ENCODE data around the gene CHPF.
A peak's percentile ranks its signal among the peaks of the same experiment; 100 is the strongest.

Gene CHPF

DNA sequence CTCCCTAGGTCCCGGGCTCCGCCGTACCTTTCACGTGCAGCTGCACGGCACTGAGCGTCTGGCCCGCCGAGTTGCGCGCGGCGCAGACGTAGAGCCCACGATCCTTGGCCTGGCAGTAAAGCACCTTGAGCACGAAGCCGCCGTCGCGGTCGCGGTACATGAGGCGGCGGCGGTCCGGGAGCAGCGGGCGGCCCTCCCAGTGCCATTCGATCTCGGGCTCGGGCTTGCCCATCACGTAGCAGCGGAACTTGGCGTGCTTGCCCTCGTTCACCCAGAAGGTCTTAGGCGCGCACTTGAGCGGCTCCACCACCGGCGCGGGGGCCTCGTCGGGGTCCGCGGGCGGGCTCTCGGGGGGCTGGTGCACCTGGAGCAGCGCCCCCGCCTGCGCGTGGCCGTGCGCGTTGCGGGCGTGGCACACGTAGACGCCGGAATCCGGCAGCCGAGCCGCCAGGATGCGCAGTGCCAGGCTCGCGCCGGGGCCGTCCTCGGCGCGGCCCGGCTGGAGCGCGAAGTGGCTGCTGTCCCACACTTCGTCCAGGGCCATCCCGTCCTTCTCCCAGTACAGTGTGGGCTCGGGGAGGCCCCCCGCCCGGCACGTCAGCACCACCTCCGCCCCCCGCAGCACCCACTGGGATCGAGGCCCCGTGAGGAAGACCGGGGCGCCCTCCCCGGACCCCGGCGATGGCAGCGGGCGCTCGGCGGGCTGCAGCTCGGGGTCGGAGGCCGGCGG, 26.8 kb upstream of the CHPF start:
- in situ Hi-C loops (cut with HindIII; ENCODE audit: low pct_ligation_motif_present, low pct_unique_long_range_greater_than_20kb, low sequenced_read_pairs), result no loop called here
- DNase-seq, result peak; percentile 45

DNA sequence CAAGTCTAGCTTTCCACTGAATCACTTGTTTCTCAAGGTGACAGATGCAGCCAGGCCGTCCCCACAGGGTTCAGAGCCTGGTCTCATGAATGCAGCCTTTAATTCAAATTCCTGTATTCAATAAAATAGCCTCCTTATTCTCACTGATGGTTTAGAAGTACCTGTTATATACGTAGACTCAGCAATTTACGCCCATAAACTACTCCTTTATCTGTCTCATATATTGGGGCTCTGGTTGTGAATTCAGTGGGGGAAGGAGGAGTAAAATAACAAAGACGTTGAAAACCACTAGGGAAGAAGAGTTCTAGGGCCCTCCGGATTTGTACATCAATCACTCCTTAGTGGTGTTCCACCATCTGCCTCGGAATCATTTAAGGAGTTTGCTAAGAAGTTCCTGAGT, 26.0 kb upstream of the CHPF start:
- in situ Hi-C loops (cut with HindIII; ENCODE audit: low pct_ligation_motif_present, low pct_unique_long_range_greater_than_20kb, low sequenced_read_pairs), result no loop called here
- DNase-seq, result no peak

DNA sequence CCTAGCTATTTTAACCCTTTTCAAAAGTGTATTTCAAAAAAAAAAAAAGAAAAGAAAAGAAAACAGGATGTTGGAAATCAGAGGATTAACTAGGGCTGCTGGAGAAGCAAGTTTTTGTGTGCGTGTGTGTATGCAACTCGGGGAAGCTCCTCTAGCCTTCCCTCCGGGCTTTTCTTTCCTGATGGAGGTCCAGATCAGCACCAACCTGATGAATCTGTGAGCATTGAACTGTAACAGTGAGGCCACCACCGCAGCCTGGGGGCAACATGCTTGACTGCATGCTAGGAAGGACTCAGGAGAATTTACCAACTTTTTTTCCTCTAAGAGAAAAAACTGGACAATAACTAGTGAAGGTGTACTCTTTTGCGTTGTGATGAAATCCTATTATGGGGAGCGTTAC, 25.4 kb upstream of the CHPF start:
- in situ Hi-C loops (cut with HindIII; ENCODE audit: low pct_ligation_motif_present, low pct_unique_long_range_greater_than_20kb, low sequenced_read_pairs), result no loop called here
- no peak for DNase-seq

DNA sequence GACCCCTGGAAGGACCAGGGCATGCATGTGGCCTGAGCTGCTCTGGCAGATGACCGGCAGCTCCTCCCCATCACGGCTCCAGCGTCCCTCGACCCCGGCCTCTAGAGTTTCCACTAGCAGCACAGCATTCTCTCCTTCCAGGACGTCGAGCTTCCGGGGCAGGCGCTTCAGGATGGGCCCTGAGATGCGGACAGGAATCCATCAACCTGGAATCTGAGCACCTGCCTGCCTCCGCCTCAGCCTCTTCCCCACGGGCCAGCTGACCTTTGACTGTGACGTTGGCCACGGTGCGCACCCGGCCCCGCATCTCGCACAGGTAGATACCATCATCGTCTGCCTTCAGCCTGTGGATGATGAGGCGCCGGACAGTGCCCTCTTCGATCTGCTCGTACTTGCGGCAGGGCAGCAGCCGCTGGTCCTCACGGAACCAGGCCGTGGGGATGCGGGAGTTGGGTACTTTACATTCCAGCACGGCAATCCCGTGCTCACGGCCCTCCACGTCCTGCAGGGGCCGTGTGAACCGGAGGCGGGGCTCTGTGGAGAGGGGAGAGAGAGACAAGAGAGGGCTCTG, 24.3 kb upstream of the CHPF start:
- in situ Hi-C loops (cut with HindIII; ENCODE audit: low pct_ligation_motif_present, low pct_unique_long_range_greater_than_20kb, low sequenced_read_pairs), result no loop called here
- DNase-seq, result no peak

DNA sequence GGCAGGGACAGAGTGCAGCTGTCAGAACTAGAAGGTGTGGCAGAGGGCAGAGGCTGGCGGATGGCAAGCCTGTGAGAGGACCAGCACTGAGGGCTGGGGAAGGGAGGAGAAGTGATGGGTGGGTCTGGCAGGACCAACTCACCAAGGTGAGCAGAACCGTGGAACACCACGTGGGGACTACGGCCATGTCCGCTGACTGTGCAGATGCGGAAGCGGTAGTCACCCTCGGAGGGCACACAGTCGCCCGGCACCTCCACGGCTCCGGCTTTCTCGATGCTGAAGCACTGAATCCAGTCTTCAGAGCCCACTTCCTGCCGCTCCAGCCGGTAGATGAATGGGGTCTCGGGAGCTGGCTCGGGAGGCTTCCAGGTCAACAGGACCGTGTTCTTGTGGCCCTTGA, 23.5 kb upstream of the CHPF start:
- DNase-seq, result no peak
- in situ Hi-C loops (cut with HindIII; ENCODE audit: low pct_ligation_motif_present, low pct_unique_long_range_greater_than_20kb, low sequenced_read_pairs), result no loop called here

DNA sequence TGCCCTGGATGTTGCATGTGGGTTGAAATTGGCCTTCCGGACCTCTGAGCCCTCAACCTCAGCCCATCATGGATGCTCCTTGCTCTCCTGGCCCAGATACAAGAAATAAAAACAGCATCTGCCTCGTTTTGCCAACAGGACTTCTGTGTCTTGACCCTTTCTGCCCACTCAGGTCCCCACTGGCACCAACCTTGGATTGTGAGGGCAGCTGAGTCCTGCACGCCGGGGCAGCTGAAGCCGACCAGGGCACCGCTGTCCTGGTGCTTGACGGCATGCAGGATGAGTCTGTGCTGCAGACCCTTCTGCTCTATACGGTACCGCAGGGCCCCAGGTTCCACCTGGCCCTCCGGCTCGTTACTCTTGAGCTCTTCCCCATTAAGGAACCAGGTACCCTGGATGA, 23.0 kb upstream of the CHPF start:
- in situ Hi-C loops (cut with HindIII; ENCODE audit: low pct_ligation_motif_present, low pct_unique_long_range_greater_than_20kb, low sequenced_read_pairs), result no loop called here
- DNase-seq, result no peak

DNA sequence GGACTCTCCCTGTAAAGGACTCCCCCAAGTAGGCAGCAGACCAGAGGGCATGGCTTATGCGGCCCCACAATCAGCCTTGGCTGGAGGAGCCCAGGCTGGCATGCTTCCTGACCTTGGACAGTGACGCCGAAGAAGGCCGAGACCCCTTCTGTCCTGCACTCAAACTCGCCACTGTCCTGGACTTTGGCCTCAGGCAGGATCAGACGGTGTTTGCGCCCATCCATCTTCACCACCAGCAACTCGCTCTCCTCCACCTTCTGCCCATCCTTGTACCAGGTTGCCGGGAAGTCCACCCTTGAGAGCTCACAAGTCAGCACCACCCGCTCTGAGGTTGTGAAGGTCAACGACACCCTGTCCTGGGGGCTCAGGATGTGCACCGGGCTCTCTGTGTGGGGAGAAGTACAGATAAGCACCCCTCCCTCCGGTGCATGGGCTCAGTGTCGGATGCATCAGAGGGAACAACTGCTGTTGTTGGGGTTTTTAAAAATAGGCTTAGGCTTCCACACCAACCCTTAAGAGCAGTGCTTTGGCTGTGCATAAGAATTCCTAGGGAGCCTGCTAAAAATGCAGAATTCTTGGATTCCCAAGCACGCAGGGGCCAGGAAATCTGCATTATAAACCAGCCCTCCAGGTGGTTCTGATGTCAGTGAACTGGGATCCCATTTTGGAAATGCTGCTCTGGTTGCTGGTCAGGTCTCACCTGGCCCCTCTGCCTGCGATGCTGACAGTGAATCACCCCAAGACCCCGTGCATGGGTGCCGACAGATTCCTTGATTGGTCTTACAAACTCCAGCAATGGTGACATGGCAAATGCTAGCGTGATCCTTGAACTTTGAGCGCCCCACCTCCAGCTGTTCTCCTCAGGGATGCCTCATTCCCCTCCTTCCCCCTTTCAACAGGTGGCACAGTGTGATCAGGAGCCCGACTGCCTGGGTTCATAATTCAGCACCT, 21.8 kb upstream of the CHPF start:
- in situ Hi-C loops (cut with HindIII; ENCODE audit: low pct_ligation_motif_present, low pct_unique_long_range_greater_than_20kb, low sequenced_read_pairs), result no loop called here
- DNase-seq, result no peak

DNA sequence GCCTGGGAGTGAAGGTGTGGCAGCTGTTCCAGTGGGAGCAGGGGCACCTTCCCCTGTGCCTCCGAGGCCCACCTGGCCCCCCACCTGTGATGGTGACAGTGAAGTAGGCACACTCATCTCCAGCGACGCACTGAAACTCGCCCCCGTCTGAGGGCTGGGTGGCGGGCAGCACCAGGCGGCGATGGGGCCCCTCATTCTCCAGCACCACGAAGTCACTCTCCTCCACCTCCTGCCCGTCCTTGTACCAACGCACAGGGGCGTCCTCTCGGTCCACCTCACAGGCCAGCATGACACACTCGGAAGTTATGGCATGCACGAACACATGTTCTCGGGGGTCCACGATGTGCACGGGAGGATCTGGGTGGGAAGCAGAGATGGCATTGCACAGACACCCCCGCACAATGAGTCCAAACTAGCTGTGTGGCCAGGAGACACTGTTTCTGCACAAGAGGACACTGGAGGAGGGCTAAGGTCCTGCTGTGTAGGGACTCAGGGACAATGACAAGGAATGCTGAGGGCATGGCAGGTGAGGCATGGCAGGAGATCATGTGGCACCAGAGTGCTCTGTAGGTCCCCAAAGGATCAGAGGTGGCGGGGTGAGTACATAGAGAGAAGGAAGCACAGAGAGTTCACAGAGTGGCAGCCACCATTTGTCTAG, 19.8 kb upstream of the CHPF start:
- DNase-seq, result no peak
- in situ Hi-C loops (cut with HindIII; ENCODE audit: low pct_ligation_motif_present, low pct_unique_long_range_greater_than_20kb, low sequenced_read_pairs), result no loop called here

DNA sequence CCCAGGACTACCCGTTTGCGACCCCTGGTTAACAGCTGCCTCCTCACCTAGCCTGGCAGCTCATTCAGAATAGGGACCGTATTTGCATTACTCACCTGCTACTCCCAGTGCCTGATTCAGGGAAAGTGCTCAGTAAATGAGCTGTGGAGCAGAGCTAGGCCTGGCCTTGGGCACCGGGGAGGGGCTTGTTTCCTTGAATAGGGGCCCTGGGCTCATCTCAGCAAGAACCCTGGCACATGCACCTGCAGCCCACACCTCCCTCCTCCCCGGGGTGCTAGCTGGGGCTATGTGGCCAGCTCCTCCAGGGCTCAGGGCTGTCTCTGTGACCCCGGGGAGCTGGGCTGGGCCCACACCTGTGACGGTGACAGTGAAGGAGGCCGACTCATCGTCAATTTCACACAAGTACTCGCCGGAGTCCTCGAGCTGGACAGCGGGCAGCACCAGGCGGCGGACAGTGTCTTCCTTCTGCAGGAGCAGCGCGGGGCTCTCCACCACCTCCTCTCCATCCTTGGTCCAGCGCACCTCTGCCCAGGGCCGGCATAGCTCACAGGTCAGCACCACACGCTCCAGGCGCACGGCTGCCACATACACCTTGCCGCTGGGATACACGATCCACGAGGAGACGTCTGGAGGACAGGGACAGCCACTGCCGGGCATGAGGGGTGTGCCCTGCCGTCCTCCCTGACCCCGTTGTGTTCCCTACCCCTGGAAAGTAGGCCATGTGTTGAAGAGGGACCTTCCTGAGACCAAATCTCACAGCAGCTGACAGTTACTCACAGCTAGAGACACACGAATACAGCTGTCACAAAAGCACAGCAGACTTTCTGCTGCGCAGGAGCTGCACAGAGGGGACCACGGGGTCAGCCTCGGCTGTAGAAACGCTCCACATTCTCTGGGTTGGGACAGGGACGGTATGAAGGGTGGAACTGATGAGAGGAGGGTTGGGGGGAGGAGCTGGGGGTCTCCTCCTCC, 18.7 kb upstream of the CHPF start:
- no peak for DNase-seq
- in situ Hi-C loops (cut with HindIII; ENCODE audit: low pct_ligation_motif_present, low pct_unique_long_range_greater_than_20kb, low sequenced_read_pairs), result no loop called here

DNA sequence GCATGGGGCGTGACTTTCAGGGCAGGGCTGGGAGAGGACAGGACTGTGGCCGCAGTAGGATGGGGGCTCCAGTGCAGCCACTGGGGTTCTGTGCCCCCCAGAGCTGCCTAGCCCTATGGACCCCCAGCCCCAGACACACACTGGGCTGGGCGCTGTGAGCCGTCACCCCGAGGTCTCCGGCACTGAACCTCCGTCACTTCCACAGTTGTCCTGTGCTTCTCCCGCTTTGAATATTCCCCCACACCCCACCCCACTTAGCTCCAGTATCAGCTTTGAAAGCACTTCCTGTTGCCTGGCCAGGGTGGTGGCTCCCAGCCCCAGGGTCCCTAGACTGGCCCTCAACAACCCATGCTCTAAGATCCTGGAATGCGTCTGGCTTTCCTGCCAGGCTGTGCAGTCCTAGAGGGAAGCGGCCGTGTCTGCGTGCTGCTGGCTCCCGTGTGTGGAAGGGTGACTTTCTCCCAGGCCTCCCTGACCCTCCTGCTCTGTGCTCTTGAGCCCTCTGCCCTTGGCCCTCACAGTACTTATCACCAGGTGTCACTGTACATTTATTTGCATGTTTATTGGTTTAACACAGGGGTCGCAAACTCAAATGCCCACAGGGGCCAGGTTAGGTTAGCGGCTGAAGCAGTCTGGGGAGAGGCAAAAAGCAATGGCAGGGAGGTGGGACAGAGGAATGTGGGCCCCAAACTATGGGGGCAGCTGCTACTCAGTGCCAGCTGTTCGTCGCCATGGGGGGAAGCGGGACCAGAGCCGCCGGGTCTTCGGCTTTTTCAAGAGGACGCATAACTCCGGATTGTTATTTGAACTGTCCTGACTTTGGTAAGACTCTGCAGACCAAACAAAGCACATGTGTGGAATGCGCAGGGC, 17.8 kb upstream of the CHPF start:
- in situ Hi-C loops (cut with HindIII; ENCODE audit: low pct_ligation_motif_present, low pct_unique_long_range_greater_than_20kb, low sequenced_read_pairs), result no loop called here

DNA sequence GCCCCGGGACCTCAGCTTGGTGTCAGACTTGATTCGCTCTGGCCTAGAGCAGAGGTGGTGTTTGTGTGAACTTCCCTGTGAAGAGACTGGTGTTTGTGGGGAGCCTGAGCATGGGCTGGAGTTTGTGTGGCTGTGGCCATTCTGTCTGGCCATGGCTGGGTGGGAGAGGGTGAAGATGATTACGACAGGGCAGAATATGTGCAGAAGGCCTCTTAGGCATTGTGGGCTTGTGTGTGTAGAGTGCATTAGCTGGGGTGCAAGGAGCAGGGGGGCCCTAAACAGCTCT, 17.2 kb upstream of the CHPF start:
- in situ Hi-C loops (cut with HindIII; ENCODE audit: low pct_ligation_motif_present, low pct_unique_long_range_greater_than_20kb, low sequenced_read_pairs), result no loop called here
- no peak for DNase-seq

More for the DNA sequence above, 17.8 kb upstream of the CHPF start:
- no peak for DNase-seq

DNA sequence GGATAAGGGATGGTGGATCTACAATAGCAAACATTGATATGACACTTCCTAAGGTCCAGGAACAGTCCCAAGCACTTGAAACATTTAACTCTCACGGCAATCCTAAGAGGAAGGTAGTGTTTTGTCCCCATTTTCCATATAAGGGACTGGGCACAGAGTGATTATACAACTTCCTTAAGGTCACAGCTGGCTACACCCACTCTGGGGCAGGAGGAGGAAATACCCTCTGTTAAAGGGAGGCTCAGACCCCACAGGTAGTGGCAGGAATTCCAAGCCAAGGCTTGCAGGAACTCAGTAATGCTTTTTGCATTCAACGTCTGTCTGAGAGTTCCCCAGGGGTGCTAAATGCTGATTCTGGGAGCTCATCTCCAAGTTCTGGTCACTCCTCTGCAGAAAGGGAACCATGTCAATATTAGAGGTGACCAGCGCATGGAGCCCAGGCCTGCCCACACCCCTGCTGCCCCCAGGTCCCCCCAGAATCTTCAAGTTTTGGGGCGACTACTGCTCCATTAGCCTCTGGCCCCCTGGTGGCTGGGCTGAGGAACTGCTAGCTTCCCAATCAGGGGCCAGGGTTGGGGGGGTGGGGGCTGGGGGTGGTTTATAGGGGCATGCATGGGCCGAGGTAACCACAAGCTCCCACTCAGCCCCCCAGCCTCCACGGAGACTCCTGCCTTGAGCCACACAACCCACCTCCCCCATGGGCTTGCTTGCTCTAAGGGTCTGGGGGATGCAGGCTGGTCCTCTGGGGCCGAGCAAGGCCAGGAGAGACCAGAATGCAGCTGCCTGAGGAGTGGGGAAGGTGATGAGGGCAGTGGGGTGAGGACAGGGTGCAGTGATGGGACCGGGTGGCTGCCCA, 16.7 kb upstream of the CHPF start:
- in situ Hi-C loops (cut with HindIII; ENCODE audit: low pct_ligation_motif_present, low pct_unique_long_range_greater_than_20kb, low sequenced_read_pairs), result no loop called here
- no peak for DNase-seq

DNA sequence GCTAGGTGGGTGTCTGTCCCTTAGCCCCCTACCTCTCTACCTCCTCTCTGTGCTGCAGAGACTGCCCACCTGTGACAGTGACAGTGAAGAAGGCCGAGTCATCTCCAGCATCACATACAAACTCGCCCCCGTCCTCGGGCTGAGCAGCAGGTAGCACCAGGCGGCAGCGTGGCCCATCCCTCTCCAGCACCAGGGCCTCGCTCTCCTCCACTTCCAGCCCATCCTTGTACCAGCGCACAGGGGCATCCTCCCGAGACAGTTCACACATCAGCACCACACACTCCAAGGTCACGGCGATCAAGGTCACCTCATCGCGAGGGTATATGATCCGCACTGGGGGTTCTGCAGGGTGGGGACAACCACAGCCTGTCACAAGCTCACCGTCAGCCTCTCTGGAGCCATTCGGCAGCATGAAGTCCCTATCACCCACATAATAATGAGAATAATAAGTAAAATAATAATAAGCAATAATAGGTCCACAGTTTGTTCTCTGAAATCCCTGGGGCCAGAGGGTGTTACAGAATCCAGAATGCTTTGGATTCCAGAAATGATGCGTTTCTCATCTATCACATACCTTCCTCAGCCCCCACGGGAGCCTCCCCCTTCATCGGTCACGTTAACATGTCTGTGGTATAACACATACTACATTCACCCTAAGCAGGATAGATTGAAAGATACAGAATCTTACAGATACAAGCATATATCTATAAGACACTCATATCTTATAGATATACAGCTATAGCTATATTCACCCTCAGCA, 15.7 kb upstream of the CHPF start:
- in situ Hi-C loops (cut with HindIII; ENCODE audit: low pct_ligation_motif_present, low pct_unique_long_range_greater_than_20kb, low sequenced_read_pairs), result no loop called here

DNA sequence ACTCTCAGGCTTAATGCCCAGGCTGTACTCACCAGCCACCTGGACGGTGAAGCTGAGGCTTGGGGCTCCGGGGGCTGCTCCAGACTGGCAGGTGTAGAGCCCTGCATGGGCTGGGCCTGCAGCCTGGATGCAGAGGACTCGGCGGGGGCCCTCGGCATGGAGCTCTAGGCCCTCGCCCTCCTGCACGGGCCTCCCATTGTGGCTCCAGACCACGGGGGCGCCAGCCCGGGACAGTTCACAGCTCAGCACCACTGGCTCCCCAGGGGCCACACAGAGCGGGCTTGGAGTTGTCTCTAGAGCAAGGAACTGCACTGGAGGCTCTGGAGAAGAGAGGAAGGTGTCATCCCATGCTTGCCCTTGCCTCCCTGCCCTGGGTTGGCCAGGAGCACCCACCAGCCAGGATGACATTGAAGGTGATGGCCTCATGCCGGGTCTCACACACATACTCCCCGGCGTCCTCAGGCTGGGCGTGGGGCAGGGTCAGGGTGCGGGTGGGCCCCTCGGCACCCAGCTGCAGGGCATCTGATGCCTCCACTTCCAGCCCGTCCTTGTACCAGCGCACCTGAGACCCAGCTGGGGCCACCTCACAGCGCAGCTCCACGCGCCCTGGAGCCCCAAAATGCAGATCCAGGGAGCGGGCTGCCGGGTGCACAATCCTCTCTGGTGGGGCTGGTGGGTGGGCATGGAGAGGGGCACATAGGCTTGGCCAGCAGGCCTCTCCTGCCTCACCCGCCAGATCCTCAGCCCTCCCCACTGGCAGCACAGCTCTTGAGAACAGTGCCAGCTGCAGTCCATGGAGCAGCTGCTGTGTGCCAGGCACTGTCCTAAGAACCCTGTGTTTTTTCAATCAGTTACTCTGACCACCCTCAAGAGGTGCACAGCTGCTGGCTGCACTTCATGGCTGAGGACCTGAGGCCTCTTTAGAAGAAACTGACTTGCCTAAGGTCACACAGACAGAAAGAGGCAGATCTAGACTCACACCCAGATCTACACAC, 14.5 kb upstream of the CHPF start:
- in situ Hi-C loops (cut with HindIII; ENCODE audit: low pct_ligation_motif_present, low pct_unique_long_range_greater_than_20kb, low sequenced_read_pairs), result no loop called here
- no peak for DNase-seq

More for the DNA sequence above, 15.7 kb upstream of the CHPF start:
- DNase-seq, result no peak

DNA sequence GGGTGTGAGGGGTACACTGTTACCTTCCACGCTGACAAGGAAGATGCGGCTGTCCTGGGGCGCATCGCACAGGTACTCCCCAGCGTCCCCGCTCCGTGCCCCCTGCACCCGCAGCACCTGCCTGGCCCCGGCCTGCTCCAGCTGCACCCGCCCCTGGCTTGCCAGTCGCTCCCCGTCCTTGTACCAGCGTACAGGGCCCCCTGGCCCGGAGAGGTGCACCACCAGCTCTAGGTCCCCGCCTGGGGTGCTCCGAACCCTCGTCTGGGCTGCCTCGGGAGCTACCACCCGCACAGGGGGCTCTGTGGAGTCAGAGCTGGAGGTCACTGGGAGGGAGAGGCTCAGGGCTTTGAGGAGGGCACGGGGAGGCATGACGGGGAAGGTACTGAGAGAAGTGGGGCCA, 13.7 kb upstream of the CHPF start:
- no peak for DNase-seq
- in situ Hi-C loops (cut with HindIII; ENCODE audit: low pct_ligation_motif_present, low pct_unique_long_range_greater_than_20kb, low sequenced_read_pairs), result no loop called here
